ENCODE measurements around the gene C1QTNF5. TPM values are rescaled to one million over a fixed set of nuclear protein-coding genes. Genes with fewer than 3 reads are reported as not detected.

C1QTNF5 gene
- total and polyA plus RNA-seq, 8 donors: 20.0 to 52.0 (median 43.2) TPM

- H3K4me1 ChIP-seq: peaks cover 21 to 69% of the 10 kb centered on the region in 2 donors
Measured at GRCh38 chr11:119337581-119338317, 2.9 kb downstream of the C1QTNF5 start.

GRCh38 chr11:119336744-119337469 is 3.8 kb downstream of the C1QTNF5 start:
- Histone ChIP-seq H3K9me3 (no peaks in the 10 kb centered on the region), H3K27me3 (peaks cover 7 to 36% of the 10 kb centered on the region in 2 donors), H3K27ac (no peak overlapping the region), H3K4me3 (no peak overlapping the region), H3K36me3 (peaks cover 0 to 5% of the 10 kb centered on the region in 2 donors), H3K4me1 (peaks cover 21 to 69% of the 10 kb centered on the region in 2 donors)
- intact Hi-C loops (cut with DNase I): no loop called here
- ATAC-seq (no peak), DNase-seq (no peak)
- no peak for TF ChIP-seq CTCF (IDR thresholded peaks at IDR 0.05)

More at GRCh38 chr11:119337581-119338317, 2.9 kb downstream of the C1QTNF5 start:
- Histone ChIP-seq H3K4me3 (no peak overlapping the region), H3K36me3 (peaks cover 0 to 5% of the 10 kb centered on the region in 2 donors), H3K27ac (peak overlapping the region; percentile 29 to 48), H3K9me3 (no peaks in the 10 kb centered on the region), H3K27me3 (peaks cover 7 to 44% of the 10 kb centered on the region in 2 donors)
- no peak for TF ChIP-seq CTCF (IDR thresholded peaks at IDR 0.05)
- intact Hi-C loops (cut with DNase I): no loop called here
- peak in 2 of 4 donors; percentile 48 to 80 for DNase-seq
- no peak for ATAC-seq

- H3K4me1 ChIP-seq: peaks cover 14 to 61% of the 10 kb centered on the region in 2 donors
- no peak for TF ChIP-seq CTCF (IDR thresholded peaks at IDR 0.05)
- intact Hi-C loops (cut with DNase I): no loop called here
- H3K27ac ChIP-seq: no peak overlapping the region
- H3K4me3 ChIP-seq: peak overlapping the region in 1 of 2 donors; percentile 90
- no peaks in the 10 kb centered on the region for H3K9me3 ChIP-seq
- no peak for DNase-seq
- peaks cover 7 to 26% of the 10 kb centered on the region in 2 donors for H3K27me3 ChIP-seq
- H3K36me3 ChIP-seq: peaks cover 0 to 5% of the 10 kb centered on the region in 2 donors
- ATAC-seq: no peak
Measured at GRCh38 chr11:119335655-119336543, 4.8 kb downstream of the C1QTNF5 start.

- H3K4me3 ChIP-seq: peak overlapping the region; percentile 90 to 95
- H3K27ac ChIP-seq: peak overlapping the region in 1 of 2 donors; percentile 81
- H3K4me1 ChIP-seq: peaks cover 11 to 54% of the 10 kb centered on the region in 2 donors
- H3K27me3 ChIP-seq: peaks cover 5 to 18% of the 10 kb centered on the region in 2 donors
- ATAC-seq (no peak), DNase-seq (no peak)
- no peaks in the 10 kb centered on the region for H3K9me3 ChIP-seq
- intact Hi-C loops (cut with DNase I): no loop called here
- TF ChIP-seq CTCF (IDR thresholded peaks at IDR 0.05): no peak
- peaks cover 0 to 5% of the 10 kb centered on the region in 2 donors for H3K36me3 ChIP-seq
Measured at GRCh38 chr11:119335091-119335654, 5.5 kb downstream of the C1QTNF5 start.

All from left lung (tissue), 10 donors.